ENCODE data around the gene EIF3M.

Gene EIF3M

GRCh38 chr11:32643526-32643925 lies 59.9 kb downstream of the EIF3M start:
- Histone ChIP-seq H3K27ac (ENCODE audit: low read length) (no peak overlapping the region), H3K36me3 (ENCODE audit: control insufficient read depth in 1 of 2, insufficient read depth in 2 of 2, low read length in 2 of 2) (no peaks in the 10 kb centered on the region), H3K9me3 (ENCODE audit: control insufficient read depth in 1 of 2, low read length in 2 of 2) (no peaks in the 10 kb centered on the region), H3K4me3 (ENCODE audit: low read depth in 1 of 2, low read length in 2 of 2) (no peak overlapping the region), H3K4me1 (ENCODE audit: control insufficient read depth in 1 of 2, insufficient read depth in 2 of 2, low read length in 2 of 2) (no peaks in the 10 kb centered on the region), H3K27me3 (ENCODE audit: low read depth, low read length) (no peaks in the 10 kb centered on the region)
